Measurements from ENCODE around the gene VWCE.
"Not testable (repeated sequence)": the region's sequence is repeated elsewhere in the genome, so short reads cannot be mapped to it uniquely, and the experiment has no call there.

The VWCE gene

DNA sequence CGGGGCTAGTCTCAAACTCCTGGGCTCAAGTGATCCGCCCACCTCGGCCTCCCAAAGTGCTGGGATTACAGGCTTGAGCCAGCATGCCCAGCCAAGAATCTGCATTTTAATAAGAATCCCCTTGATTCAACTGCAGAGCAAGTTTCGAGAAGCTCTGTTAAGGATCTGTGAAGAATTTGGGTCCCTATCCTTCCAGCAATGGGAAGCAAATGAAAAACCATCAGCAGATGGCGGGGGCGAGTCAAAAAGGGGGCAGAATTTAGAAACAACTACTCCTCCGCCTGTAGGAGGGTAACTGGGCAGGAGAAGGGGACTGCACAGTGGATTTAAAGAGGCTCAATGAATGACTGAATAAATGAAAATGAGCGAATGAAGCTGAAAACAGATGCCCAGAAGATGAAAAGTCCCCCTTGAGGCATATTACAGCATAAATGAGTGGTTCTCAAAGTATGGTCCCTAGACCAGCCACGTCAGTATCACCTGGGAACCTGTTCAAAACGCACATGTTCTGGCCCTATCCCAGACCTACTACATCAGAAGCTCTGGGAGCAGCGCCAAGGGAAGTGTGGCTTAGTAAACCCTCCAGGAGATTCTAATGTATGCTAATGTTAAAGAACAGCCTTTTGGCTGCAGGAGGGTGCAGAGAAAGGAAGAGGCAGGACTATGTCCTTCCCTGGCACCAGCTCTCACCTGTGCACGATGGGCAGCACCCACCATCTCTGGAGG lies 15.0 kb downstream of the VWCE start:
- DNase-seq, result no peak

DNA sequence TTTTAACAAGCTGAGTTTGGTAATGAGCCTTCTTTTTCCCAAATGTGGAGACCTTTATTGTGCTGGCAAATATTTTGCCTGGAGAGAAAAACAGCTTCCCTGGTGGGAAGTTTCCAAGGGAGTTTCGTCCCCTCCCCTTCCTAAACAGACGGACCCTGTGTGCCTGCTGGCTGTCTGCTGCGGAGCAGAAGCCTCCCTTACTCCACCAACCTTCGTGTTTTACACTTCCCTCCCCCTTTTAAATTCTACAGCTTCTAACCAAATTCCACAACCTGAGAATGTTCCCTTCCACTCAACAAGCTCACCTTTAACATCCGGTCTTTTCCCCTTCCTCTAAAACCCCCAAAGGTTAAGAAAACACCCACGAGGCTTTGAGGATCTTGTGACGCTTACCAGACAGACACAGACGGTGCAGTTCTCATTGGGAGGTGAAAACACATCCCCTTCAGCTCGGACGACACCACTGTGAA lies 17.1 kb downstream of the VWCE start:
- no peak for DNase-seq

GRCh38 chr11:61277186-61278000 lies 17.7 kb downstream of the VWCE start:
- no peak for DNase-seq

DNA sequence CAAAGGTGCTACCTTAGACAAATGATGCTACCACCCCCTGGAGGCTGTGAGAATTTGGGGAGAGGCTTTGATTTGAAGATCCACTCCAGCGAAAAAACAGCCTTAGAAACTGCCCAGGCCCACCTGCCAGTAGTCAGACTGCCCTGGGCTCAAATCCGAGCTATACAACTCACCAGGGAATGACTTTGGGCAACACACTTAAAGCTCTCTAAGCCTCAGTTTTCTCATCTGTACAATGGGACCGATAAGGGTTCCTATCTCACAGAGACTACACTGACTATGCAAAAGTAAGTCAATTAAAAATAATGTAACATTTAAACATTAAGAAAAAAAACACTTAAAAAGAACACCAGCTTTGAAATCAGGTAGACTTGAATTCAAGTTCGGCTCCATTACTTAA lies 19.9 kb downstream of the VWCE start:
- no peak for DNase-seq

DNA sequence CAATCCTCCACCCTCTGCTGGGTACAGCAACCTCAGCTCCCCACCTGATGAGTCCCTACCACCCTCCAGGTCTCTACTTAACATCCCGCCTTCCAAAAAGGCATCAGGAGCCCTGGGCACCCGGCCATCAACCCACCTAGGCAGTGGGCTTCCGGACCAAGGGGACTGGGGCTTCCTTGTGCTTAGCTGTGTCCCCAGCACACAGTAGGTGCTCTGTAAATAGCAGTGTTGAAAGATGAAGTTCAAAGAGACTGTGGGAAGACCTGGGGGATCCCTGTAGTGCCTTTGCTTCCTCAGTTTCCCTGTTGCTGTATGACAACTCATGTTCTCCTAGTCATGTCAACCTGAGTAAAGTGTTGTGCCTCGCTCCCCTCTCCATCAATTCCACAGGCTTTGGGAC lies 21.0 kb downstream of the VWCE start:
- no peak for DNase-seq

DNA sequence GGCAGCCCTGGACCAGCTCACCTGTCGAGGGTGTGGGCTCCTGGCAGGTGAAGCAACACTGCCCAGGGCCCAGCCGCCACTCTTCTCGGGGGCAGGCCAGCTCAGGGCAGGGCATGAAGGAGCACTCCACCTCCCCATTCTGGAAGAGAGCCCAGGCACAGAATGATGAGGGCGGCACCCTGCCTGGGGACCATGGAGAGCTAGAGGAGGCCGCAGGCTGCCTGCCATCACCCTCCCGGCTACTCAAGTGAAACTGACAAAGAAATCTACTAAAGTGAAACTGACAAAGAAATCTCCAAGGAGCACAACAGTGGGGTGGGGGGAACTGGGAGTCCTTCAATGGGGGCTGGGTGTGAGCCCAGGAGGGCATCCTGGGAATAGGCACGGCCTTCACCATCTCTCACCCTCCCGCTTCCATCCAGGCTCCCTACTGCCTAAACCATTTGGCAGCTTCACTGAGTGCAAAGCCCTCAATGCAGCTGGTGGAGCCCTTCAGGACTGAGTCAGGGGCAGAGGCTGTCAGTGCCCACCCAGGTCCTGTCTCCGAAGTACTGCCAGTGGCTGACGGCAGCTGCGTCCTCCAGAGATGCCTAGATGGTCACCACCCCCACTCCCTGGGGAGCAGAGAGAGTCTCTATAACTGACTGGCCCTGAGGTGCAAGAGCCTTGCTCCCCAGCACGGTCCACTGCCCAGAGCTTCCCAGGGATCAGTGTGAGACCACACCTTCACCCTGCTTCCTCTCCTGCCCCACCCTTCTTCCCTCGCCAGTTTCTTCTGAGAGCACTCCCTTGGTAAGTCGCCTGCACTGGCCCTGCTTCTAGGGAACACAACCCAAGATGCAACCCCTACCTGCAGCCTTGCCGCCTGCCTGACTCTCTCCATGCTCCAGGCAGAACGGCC lies 21.7 kb downstream of the VWCE start:
- DNase-seq, result no peak

- no peak for DNase-seq
Measured at GRCh38 chr11:61272731-61273130, 22.4 kb downstream of the VWCE start.

DNA sequence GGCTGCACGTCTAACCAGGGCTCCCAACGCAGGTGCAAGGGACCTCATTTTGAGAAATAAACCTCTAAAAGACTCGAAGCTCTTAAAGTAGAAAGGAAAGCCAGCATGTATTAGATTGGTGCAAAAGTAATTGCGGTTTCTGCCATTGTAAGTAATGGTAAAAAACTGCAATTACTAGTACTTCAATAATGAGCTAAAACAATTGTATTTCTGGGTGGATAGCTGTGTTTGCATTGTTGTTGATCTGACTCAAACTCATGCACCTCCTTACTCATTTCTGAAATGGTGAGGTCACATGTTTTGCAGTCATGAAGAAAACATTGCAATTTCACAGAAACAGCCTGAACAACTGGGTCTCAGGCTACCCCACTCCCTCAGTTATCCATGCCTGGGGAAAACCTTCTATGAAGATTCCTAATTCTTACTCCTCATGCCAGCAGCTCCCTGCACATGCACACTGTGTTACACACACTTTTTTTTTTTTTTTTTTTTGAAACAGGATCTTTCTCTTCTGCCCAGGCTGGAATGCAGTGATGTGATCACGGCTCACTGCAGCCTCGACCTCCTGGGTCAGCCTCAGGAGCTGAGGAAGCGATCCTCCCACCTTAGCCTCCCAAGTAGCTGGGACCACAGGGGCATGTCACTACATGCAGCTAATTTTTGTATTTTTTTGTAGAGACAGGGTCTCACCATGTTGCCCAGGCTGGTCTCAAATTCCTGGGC lies 24.6 kb downstream of the VWCE start:
- DNase-seq, result no peak

DNA sequence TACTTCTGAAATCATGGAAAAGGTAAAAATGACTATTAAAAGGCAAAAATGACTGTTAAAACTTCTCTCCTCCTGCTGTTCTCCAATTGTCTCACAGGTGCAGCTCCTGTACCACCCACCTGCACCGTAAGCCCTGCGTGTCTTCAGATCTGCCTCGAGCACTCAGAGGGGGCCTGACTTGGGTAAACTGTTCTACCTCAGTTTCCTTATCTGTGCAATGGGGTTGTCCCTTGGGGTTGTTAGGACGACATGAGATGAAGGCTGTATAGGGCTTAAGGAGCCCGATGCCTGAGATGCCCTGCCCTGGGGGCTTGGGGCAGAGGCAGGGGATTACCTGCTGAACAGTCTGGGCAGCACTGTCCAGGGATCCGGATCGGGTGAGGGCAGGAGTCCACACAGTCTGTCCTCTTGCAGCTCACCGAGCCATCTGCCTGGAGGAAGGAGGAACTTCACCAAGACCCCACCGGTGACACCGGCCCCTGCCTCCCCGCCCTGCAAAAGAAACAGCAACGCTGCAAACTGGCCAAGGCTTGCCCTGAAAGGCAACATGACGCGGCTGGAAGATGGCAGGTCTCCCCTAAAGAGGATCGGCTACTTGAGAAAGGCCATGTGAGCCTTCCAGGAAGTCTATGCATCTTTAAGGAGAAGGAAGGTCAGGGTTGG lies 26.4 kb downstream of the VWCE start:
- DNase-seq, result no peak

GRCh38 chr11:61267437-61267841 lies 27.7 kb downstream of the VWCE start:
- DNase-seq, result no peak

DNA sequence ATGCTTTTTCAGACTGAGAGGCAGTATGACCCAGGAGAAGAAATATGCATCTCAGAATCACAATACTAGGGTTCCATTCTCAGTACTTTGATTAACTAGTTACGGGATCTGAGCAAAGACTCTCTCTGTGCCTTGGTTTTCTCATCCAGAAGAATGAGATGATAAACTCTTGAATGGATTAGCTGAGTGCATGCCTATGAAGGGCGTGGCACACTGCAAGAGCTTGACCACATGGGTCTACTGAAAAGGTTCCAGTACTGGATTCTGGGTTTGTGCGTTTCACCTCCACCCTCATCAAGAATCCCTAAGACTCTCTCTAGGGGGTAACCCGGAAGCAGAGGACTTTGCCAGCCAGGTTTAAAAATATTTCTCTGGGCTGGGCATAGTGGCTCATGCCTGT lies 28.5 kb downstream of the VWCE start:
- no peak for DNase-seq

DNA sequence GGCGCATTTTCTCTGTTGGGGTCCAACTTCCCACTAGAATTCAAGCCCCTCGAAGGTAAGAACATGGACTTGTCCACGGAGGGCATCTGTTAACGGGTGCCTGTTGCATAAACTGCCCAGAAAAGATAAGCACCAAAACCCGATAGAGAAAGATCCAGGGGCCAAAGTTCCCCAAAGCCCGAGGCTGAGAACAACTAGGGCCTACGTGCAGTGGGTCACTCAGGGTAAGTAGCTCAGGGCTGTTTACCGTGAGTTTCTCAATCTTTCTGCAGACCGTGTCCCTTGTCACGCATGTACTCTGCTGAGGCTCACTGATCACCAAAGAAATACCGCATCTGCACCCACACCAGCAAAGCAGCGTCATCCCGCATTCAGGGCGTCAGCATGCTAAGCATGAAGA lies 29.8 kb downstream of the VWCE start:
- DNase-seq, result no peak

DNA sequence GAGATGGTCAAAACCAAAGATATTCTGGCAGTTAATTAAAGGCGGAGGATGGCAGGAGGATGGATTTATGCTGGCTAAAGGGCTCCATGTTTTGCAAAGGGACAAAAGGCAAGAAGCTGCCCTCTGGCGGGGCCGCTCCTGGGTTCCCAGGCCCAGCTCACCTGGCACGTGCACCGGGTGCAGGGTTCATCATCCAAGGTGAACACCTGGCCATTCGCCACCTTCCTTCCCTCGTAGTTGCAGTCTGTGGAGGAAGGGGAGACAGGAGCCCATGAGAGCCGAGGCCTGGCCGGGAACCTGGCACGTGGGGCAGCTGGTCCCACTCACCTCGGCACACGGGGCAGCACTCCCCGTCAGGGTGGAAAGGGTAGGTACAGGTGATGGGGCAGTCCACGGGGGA lies 30.3 kb downstream of the VWCE start:
- no peak for DNase-seq

DNA sequence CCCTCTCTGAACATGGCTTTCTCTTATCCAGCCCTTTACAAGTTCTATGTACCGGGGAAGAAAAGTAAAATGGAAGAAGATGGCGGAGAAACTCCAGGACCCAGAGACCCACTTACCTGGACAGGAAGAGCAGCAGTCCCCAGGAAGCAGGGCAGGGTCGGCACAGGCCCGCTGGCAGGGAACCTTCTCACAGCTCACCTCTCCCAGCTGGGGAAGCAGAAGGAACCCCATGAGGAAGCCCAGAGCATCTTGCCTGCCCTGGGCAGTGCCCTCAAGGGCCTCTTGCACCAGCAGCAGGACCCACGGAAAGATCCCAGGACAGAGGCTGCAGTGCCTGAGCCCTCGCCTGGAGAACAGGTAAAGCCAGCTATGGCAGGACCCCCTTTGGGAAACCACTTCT lies 30.7 kb downstream of the VWCE start:
- no peak for DNase-seq

- DNase-seq, result no peak
Measured at GRCh38 chr11:61259363-61259762, 35.8 kb downstream of the VWCE start.

GRCh38 chr11:61258546-61258945 lies 36.6 kb downstream of the VWCE start:
- DNase-seq, result no peak

DNA sequence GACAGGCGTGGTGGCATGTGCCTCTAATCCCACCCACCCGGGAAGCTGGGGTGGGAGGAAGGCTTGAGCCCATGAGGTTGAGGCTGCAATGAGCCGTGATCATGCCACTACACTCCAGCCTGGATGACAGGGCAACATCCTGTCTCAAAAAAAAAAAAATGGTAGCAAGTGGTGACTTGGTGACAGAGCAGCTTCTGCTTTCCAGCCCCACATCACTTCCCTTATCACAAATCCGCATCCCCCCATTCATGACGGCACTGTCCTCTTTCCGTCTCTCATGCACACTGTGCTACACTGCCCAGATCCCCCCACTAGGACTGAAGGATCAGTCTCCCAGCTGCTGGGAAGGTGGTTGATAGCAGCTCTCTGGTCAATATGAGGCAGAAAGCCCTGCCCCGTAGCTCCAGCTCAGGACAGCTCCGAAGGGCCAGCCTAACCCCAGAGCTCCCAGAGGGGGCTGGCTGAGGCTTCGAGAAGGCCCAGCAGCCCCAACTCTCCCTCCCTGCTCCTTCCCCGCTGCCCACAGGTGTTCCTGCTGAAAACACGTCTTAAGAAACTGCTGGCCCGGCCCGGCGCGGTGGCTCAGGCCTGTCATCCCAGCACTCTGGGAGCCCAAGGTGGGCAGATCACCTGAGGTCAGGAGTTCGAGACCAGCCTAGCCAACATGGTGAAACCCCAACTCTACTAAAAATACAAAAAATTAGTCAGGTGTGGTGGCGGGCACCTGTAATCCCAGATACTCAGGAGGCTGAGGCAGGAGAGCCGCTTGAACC lies 38.2 kb downstream of the VWCE start:
- no peak for DNase-seq

DNA sequence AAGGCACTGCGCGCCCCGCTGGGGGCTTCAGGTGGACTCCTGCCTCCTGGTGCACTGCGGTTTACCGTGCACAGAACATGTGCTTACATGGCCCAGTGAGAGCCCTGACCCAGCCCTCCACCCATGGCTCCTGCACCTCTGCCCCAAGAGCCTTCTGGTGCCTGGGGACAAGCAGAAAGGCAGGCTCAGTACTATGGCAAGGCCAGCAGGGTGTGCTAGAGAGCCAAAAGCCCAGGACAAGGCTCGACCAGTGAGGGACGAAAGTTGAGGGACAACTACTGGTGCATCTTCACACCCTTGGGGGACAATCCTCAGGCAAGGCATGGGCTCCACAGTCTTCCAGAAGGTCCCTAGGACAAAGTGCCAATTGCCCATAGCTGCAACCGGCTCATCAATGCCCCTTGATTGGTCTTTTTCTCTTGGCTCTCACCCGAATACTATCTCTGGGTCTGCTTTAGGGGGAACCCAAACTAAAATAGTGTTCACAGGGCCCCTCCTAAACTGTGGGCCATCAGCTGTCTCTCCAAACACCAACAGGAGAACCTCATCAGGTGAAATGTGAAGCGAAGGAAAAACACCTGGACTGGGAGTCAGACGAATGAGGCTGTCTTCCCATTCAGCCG lies 40.6 kb downstream of the VWCE start:
- peak; percentile 76 for DNase-seq

DNA sequence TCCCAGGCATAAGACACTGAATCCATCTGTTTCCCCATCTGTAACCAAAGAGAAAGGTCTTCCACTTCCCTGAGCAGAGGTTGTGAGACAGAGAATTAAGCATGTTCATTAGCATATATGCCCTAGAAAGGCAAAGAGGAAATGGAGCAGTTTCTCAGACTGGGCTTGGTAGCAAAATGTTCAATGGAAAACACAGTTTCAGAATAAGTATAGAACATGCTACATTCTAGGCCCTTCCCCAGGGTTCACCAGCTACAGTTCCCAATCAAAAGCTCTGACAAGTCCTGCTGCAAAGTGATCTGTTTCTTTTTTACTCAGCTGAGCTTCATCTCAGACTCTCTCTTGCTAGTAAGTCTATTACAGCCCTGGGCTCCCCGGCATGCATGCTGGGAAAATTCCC lies 42.8 kb downstream of the VWCE start:
- not testable (repeated sequence) for DNase-seq

Measured in NCI-H82 (cell line).